ENCODE results near the gene RASSF3.

DNA sequence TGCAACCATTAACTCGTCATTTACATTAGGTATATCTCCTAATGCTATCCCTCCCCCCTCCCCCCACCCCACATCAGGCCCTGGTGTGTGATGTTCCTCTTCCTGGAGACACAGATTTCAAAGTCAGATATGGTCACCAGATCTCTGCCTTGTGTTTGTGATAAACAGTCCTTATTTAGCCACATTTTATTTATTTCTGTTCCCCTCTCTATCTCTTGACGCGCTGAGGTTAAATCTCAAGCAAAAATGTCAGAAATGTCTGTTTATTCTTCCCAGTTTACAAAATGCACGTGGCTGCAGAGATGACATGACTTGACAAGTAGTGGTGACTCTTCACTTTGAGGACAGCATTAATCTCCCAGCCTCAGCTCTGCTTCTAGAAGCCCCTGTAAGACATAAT, 11.5 kb upstream of the RASSF3 start:
- TF ChIP-seq PAX5 (IDR thresholded peaks at IDR 0.05; ENCODE audit: insufficient read depth, low read length, severe bottlenecking) (no peak), POLR2AphosphoS5 (IDR thresholded peaks at IDR 0.05; ENCODE audit: low read depth, low read length) (no peak), POLR2A (IDR thresholded peaks at IDR 0.05; ENCODE audit: low read depth, low read length) (no peak)

Measured in GM12891 (cell line).